ENCODE results near the gene BARX2. TPM values are rescaled to one million over a fixed set of nuclear protein-coding genes. Genes with fewer than 3 reads are reported as not detected.

Gene BARX2
- polyA plus RNA-seq, 1 donor from 2014 or later = not detected

DNA sequence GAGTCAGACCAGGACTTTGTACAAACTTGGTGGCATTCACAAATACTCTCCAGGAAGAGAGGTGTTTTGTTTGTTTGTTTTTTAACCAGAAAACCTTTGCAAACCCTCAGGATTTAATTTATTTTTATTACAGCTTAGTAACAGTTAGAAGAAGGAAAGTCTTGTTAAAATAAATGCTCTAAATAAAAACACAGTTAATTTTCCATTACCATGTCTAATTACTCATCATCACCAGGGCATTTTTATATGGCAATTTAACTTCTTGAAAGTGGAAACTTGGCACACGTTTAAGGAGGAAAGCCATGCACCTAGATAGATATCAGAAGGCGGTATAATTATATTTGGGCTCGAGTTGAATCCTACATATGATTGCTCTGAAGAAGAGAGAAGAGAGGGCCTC, 7.4 kb downstream of the BARX2 start:
- no peak overlapping the region for H3K4me2 ChIP-seq (ENCODE audit: low read length)
- H2AFZ ChIP-seq (ENCODE audit: low read depth, low read length) = no peak overlapping the region
- H3K27me3 ChIP-seq (ENCODE audit: insufficient read depth, low read depth, low read length) = peaks cover 8% of the 10 kb centered on the region
- H3K9me2 ChIP-seq (ENCODE audit: insufficient read depth, low read length) = no peaks in the 10 kb centered on the region
- H3F3A ChIP-seq (ENCODE audit: insufficient read depth, low read length, poor library complexity, severe bottlenecking) = no peaks in the 10 kb centered on the region
- no peaks in the 10 kb centered on the region for H4K20me1 ChIP-seq (ENCODE audit: insufficient read depth)
- no peaks in the 10 kb centered on the region for H3K9me3 ChIP-seq (ENCODE audit: low read length)
- no peak overlapping the region for H3K4me3 ChIP-seq (ENCODE audit: low read length)
- H3K9ac ChIP-seq (ENCODE audit: low read length) = no peak overlapping the region
- H3K27ac ChIP-seq (ENCODE audit: low read length) = no peak overlapping the region
- no peaks in the 10 kb centered on the region for H3K36me3 ChIP-seq (ENCODE audit: insufficient read depth, low read length)
- no peaks in the 10 kb centered on the region for H3K79me2 ChIP-seq (replicated peaks; ENCODE audit: insufficient read depth, low read length)
- TF ChIP-seq EP300 (conservative IDR thresholded peaks at IDR 0.05; ENCODE audit: poor library complexity, severe bottlenecking) (no peak), EZH2 (IDR thresholded peaks at IDR 0.05; ENCODE audit: borderline replicate concordance, insufficient read depth, low read length, poor library complexity, severe bottlenecking) (no peak), POLR2AphosphoS5 (IDR thresholded peaks at IDR 0.05) (no peak), SMC3 (conservative IDR thresholded peaks at IDR 0.05; ENCODE audit: poor library complexity) (no peak), RAD21 (conservative IDR thresholded peaks at IDR 0.05) (no peak), TAF1 (IDR thresholded peaks at IDR 0.05; ENCODE audit: low read depth) (no peak)
- TF ChIP-seq, protein P1, sequence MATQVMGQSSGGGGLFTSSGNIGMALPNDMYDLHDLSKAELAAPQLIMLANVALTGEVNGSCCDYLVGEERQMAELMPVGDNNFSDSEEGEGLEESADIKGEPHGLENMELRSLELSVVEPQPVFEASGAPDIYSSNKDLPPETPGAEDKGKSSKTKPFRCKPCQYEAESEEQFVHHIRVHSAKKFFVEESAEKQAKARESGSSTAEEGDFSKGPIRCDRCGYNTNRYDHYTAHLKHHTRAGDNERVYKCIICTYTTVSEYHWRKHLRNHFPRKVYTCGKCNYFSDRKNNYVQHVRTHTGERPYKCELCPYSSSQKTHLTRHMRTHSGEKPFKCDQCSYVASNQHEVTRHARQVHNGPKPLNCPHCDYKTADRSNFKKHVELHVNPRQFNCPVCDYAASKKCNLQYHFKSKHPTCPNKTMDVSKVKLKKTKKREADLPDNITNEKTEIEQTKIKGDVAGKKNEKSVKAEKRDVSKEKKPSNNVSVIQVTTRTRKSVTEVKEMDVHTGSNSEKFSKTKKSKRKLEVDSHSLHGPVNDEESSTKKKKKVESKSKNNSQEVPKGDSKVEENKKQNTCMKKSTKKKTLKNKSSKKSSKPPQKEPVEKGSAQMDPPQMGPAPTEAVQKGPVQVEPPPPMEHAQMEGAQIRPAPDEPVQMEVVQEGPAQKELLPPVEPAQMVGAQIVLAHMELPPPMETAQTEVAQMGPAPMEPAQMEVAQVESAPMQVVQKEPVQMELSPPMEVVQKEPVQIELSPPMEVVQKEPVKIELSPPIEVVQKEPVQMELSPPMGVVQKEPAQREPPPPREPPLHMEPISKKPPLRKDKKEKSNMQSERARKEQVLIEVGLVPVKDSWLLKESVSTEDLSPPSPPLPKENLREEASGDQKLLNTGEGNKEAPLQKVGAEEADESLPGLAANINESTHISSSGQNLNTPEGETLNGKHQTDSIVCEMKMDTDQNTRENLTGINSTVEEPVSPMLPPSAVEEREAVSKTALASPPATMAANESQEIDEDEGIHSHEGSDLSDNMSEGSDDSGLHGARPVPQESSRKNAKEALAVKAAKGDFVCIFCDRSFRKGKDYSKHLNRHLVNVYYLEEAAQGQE (IDR thresholded peaks at IDR 0.05; ENCODE audit: borderline replicate concordance) = no peak

DNA sequence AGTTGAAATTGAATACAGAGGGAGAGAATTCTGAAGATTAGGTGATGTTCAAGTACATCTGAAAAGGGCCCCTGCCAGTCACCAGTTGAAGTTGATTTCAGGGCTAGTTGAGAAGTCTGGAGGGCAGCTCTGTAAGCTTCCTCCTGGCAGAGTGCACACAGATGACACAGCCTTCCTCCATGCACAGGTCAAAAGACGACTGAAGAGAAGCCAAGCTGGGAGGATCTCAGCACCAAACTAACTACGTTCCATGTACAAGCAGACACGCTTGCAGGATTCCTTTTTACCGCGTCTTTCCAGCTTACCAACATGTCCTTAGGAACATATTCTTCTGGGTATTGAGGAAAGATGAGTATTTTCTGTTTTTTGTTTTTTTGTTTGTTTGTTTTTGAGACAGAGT, 7.9 kb downstream of the BARX2 start:
- H3K9ac ChIP-seq (ENCODE audit: low read length) = no peak overlapping the region

More for the DNA sequence above, 7.9 kb downstream of the BARX2 start:
- H3K27me3 ChIP-seq (ENCODE audit: insufficient read depth, low read depth, low read length) = peaks cover 5% of the 10 kb centered on the region
- no peak overlapping the region for H3K4me2 ChIP-seq (ENCODE audit: low read length)
- H3K27ac ChIP-seq (ENCODE audit: low read length) = no peak overlapping the region
- H4K20me1 ChIP-seq (ENCODE audit: insufficient read depth) = no peaks in the 10 kb centered on the region
- no peaks in the 10 kb centered on the region for H3K36me3 ChIP-seq (ENCODE audit: insufficient read depth, low read length)
- H3K9me2 ChIP-seq (ENCODE audit: insufficient read depth, low read length) = no peaks in the 10 kb centered on the region
- H2AFZ ChIP-seq (ENCODE audit: low read depth, low read length) = no peak overlapping the region
- H3K9me3 ChIP-seq (ENCODE audit: low read length) = no peaks in the 10 kb centered on the region
- H3K79me2 ChIP-seq (replicated peaks; ENCODE audit: insufficient read depth, low read length) = no peaks in the 10 kb centered on the region
- H3F3A ChIP-seq (ENCODE audit: insufficient read depth, low read length, poor library complexity, severe bottlenecking) = no peaks in the 10 kb centered on the region
- TF ChIP-seq EP300 (conservative IDR thresholded peaks at IDR 0.05; ENCODE audit: poor library complexity, severe bottlenecking) (no peak), RAD21 (conservative IDR thresholded peaks at IDR 0.05) (no peak), MXI1 (conservative IDR thresholded peaks at IDR 0.05; ENCODE audit: poor library complexity, severe bottlenecking) (no peak), TAF1 (IDR thresholded peaks at IDR 0.05; ENCODE audit: low read depth) (no peak), POLR2AphosphoS5 (IDR thresholded peaks at IDR 0.05) (no peak), EZH2 (IDR thresholded peaks at IDR 0.05; ENCODE audit: borderline replicate concordance, insufficient read depth, low read length, poor library complexity, severe bottlenecking) (no peak), SMC3 (conservative IDR thresholded peaks at IDR 0.05; ENCODE audit: poor library complexity) (no peak)
- TF ChIP-seq, protein P2, sequence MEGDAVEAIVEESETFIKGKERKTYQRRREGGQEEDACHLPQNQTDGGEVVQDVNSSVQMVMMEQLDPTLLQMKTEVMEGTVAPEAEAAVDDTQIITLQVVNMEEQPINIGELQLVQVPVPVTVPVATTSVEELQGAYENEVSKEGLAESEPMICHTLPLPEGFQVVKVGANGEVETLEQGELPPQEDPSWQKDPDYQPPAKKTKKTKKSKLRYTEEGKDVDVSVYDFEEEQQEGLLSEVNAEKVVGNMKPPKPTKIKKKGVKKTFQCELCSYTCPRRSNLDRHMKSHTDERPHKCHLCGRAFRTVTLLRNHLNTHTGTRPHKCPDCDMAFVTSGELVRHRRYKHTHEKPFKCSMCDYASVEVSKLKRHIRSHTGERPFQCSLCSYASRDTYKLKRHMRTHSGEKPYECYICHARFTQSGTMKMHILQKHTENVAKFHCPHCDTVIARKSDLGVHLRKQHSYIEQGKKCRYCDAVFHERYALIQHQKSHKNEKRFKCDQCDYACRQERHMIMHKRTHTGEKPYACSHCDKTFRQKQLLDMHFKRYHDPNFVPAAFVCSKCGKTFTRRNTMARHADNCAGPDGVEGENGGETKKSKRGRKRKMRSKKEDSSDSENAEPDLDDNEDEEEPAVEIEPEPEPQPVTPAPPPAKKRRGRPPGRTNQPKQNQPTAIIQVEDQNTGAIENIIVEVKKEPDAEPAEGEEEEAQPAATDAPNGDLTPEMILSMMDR (IDR thresholded peaks at IDR 0.05; ENCODE audit: poor library complexity, severe bottlenecking) = no peak
- TF ChIP-seq, protein P1 (IDR thresholded peaks at IDR 0.05; ENCODE audit: borderline replicate concordance) = no peak
- no peak overlapping the region for H3K4me3 ChIP-seq (ENCODE audit: low read length)

All from neural cell (in vitro differentiated cells).